ENCODE results near the gene RFNG. TPM values are rescaled to one million over a fixed set of nuclear protein-coding genes. Genes with fewer than 3 reads are reported as not detected.

Gene RFNG
- total and polyA plus RNA-seq, 3 donors from 2014 or later: 50.5 to 102 (median 73.3) TPM

GRCh38 chr17:82023447-82024241 lies 28.0 kb downstream of the RFNG start:
- Histone ChIP-seq H3K4me3 (peak overlapping the region; percentile 54 to 68), H3K27me3 (no peaks in the 10 kb centered on the region), H3K9me3 (no peaks in the 10 kb centered on the region), H3K27ac (no peak overlapping the region), H3K4me1 (peaks cover 19% of the 10 kb centered on the region), H3K36me3 (ENCODE audit: low read depth, missing control alignments) (no peaks in the 10 kb centered on the region)
- intact Hi-C loops (cut with DNase I; ENCODE audit: low total_unique reads): loop anchor here (5.0 kb wide), 1 partner anchor 61 kb away; the partner anchor contains the start of gene NOTUM
- no peak for DNase-seq
- WGBS, 2 donors: 8 to 11% methylated on average over 17 to 37 of the region's 55 CpGs
- TF ChIP-seq CTCF (IDR thresholded peaks at IDR 0.05): no peak

GRCh38 chr17:82022981-82023446 lies 28.6 kb downstream of the RFNG start, which contains the start of gene LRRC45:
Gene LRRC45 (plus strand): TSS chr17:82023305. CDS start chr17:82023644, 339 bp downstream.
- TF ChIP-seq POLR2A (IDR thresholded peaks at IDR 0.05): no peak
- TF ChIP-seq CTCF (IDR thresholded peaks at IDR 0.05): no peak
- Histone ChIP-seq H3K27ac (peak within 1 kb of the TSS in 1 of 2 donors; percentile 36), H3K4me3 (peak within 1 kb of the TSS; percentile 69 to 71), H3K27me3 (no peaks in the 10 kb centered on the region), H3K9me3 (no peaks in the 10 kb centered on the region), H3K4me1 (peaks cover 19% of the 10 kb centered on the region), H3K36me3 (ENCODE audit: low read depth, missing control alignments) (no peaks in the 10 kb centered on the region)
- peak; percentile 100 for DNase-seq
- WGBS, 2 donors: 2% methylated on average over 23 of the region's 42 CpGs; no CpG with 5 or more reads in 1 of the 2 donors
- intact Hi-C loops (cut with DNase I; ENCODE audit: low total_unique reads): loop anchor here (5.0 kb wide), 1 partner anchor 61 kb away; the partner anchor contains the start of gene NOTUM

GRCh38 chr17:82022310-82022980 lies 29.2 kb downstream of the RFNG start, which contains the start of gene CENPX:
Gene CENPX (minus strand): TSS chr17:82022878. CDS start chr17:82022861, 17 bp downstream.
- Histone ChIP-seq H3K27ac (peak within 1 kb of the TSS in 1 of 2 donors; percentile 36), H3K36me3 (ENCODE audit: low read depth, missing control alignments) (no peaks in the 10 kb centered on the region), H3K9me3 (no peaks in the 10 kb centered on the region), H3K4me1 (peaks cover 19% of the 10 kb centered on the region), H3K4me3 (peak within 1 kb of the TSS; percentile 69 to 71), H3K27me3 (no peaks in the 10 kb centered on the region)
- 1% methylated on average over 30 to 55 of the region's 64 CpGs for WGBS, 2 donors
- intact Hi-C loops (cut with DNase I; ENCODE audit: low total_unique reads): loop anchor here (5.0 kb wide), 1 partner anchor 60 kb away; the partner anchor contains the start of gene NOTUM
- no peak for DNase-seq
- TF ChIP-seq POLR2A (IDR thresholded peaks at IDR 0.05): no peak
- TF ChIP-seq CTCF (IDR thresholded peaks at IDR 0.05): no peak

GRCh38 chr17:82021900-82022309 lies 29.7 kb downstream of the RFNG start:
- intact Hi-C loops (cut with DNase I; ENCODE audit: low total_unique reads): loop anchor here (5.0 kb wide), 1 partner anchor 60 kb away; the partner anchor contains the start of gene NOTUM
- H3K9me3 ChIP-seq: no peaks in the 10 kb centered on the region
- peaks cover 19% of the 10 kb centered on the region for H3K4me1 ChIP-seq
- H3K36me3 ChIP-seq (ENCODE audit: low read depth, missing control alignments): no peaks in the 10 kb centered on the region
- TF ChIP-seq POLR2A (IDR thresholded peaks at IDR 0.05) (no peak), CTCF (IDR thresholded peaks at IDR 0.05) (no peak)
- H3K27me3 ChIP-seq: no peaks in the 10 kb centered on the region
- 2 to 9% methylated on average over 8 to 10 of the region's 10 CpGs for WGBS, 2 donors
- H3K27ac ChIP-seq: no peak overlapping the region
- no peak for DNase-seq
- peak overlapping the region; percentile 69 to 71 for H3K4me3 ChIP-seq

Data from testis (tissue), 3 donors.